ENCODE results near the gene LGR4.

LGR4 gene

GRCh38 chr11:27392278-27393114 lies 80.1 kb downstream of the LGR4 start:
- no peak for TF ChIP-seq CTCF (IDR thresholded peaks at IDR 0.05; ENCODE audit: low read depth, low read length)
- no peak for DNase-seq (ENCODE audit: extremely low read depth, low read depth)

- TF ChIP-seq CTCF (IDR thresholded peaks at IDR 0.05; ENCODE audit: low read depth, low read length), result no peak
- no peak for DNase-seq (ENCODE audit: extremely low read depth, low read depth)
Measured at GRCh38 chr11:27391331-27392015, 81.1 kb downstream of the LGR4 start.

GRCh38 chr11:27390318-27391295 lies 82.0 kb downstream of the LGR4 start:
- no peak for DNase-seq (ENCODE audit: extremely low read depth, low read depth)
- TF ChIP-seq CTCF (IDR thresholded peaks at IDR 0.05; ENCODE audit: low read depth, low read length), result no peak

- TF ChIP-seq CTCF (IDR thresholded peaks at IDR 0.05; ENCODE audit: low read depth, low read length), result no peak
- DNase-seq (ENCODE audit: extremely low read depth, low read depth), result no peak
Measured at GRCh38 chr11:27388869-27389268, 83.7 kb downstream of the LGR4 start.

- DNase-seq (ENCODE audit: extremely low read depth, low read depth), result no peak
- TF ChIP-seq CTCF (IDR thresholded peaks at IDR 0.05; ENCODE audit: low read depth, low read length), result no peak
Measured at GRCh38 chr11:27388001-27388400, 84.6 kb downstream of the LGR4 start.

- no peak for DNase-seq (ENCODE audit: extremely low read depth, low read depth)
- TF ChIP-seq CTCF (IDR thresholded peaks at IDR 0.05; ENCODE audit: low read depth, low read length), result no peak
Measured at GRCh38 chr11:27387362-27387761, 85.2 kb downstream of the LGR4 start.
